Measurements from ENCODE around the gene FAM83D.
A peak's percentile ranks its signal among the peaks of the same experiment; 100 is the strongest.
"Not testable (repeated sequence)": the region's sequence is repeated elsewhere in the genome, so short reads cannot be mapped to it uniquely, and the experiment has no call there.

FAM83D gene

DNA sequence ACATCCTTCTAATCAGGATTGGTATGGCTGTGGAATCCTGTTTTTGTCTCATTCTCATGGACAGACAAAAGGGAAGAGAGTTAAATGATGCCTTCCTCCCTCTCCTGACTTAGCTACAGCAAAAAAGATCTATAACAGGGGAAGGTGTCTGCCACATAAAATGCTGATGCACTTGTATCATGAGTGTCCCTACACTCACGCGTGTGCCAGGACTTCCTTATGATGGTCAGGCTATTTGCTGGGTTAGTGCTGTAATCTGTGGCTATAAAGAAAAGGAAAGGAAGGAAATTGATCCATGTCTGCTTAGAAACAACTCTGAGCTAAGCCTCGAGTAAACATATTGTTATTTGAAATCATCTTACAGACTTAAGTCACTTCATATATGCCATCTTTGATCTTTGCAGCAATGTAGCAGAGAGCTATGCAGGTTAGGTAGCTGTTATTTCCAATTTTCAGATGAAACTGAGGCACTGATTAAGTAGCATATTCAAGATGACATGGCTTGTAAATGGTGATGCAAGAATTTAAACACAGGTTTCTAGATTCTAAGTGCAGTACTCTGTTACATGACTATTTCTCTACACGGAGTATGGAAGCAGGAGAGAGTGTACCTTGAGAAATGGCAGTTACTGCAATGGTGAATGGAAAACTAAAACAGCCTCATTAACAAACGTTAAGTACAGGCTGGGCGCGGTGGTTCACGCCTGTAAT lies 27.6 kb downstream of the FAM83D start:
- no peak for DNase-seq (ENCODE audit: low read depth)
- TF ChIP-seq CTCF (IDR thresholded peaks at IDR 0.05; ENCODE audit: insufficient read depth, low read depth, low read length, missing control alignments), result no peak
- no peak overlapping the region for H3K4me3 ChIP-seq (ENCODE audit: low read depth, low read length)

DNA sequence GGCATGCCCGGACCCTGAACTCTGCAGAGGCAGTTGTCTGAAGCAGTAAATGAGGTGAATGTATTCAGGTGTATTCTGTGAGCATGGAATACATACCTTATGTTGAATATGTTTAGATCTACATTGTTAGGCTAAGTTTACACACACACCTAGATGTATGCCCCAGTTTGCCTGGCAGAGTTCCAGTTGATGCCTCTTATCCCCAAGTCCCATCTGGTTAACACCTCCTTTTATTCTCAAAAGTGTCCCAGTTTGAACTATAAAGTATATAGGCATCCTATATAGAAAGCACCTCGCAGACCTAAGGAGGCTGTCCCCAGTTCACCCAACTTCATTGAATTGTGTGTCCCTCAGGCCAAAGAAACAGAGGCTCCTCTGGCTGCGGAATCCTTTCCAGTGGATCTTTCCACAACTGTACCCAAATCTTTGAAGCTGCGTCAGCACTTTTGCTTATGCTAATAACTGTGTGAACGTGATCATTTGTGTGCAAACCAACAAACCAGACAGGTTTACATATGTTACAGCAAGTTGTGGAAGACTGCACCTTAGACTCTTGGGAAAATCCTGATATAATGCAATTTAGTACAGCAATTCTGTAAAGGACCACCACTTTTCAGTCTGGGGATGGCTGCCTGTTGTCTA lies 31.1 kb downstream of the FAM83D start:
- no peak for TF ChIP-seq CTCF (IDR thresholded peaks at IDR 0.05; ENCODE audit: insufficient read depth, low read depth, low read length, missing control alignments)
- H3K4me3 ChIP-seq (ENCODE audit: low read depth, low read length), result no peak overlapping the region
- DNase-seq (ENCODE audit: low read depth), result no peak

DNA sequence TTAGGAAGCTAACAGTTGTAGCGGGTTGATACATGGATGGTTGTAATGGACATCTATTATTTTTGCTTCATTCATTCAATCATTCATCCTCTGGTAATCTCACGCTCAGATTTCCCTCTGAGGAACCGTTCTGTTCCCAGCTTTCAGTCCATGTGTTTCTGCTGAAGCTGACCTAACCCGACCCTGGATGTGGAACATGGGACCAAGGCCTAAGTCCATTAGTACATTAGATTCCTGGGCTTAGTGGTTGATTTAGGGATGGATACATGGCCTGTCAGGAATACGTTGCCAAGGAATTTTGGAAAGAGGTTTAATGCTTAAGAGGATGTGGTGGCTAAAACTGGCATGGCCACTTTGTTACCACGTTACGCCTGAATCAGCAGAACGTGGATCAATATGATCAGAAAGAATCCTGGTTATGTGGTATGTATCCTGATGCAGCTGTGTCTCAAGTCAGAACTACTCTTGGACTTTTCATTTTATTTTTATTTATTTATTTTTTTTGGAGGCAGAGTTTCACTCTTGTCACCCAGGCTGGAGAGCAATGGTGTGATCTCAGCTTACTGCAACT lies 31.8 kb downstream of the FAM83D start:
- H3K4me3 ChIP-seq (ENCODE audit: low read depth, low read length), result no peak overlapping the region
- TF ChIP-seq CTCF (IDR thresholded peaks at IDR 0.05; ENCODE audit: insufficient read depth, low read depth, low read length, missing control alignments), result no peak
- DNase-seq (ENCODE audit: low read depth), result no peak

DNA sequence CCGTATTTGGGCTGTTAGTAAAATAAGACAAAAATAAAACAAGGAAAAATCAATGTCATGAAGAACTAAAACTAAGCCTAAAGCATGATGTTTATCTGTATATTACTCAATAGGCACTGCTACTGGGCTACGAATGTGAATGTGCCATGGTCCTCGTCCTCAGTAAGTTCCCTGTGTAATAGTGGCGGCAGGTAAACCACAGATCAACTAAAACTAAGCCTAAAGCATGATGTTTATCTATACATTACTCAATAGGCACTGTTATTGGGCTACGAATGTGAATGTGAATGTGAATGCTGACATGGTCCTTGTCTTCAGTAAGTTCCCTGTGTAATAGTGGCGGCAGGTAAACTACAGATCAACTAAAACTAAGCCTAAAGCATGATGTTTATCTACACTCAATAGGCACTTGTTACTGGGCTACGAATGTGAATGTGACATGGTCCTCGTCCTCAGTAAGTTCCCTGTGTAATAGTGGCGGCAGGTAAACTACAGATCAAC lies 34.0 kb downstream of the FAM83D start:
- DNase-seq (ENCODE audit: low read depth); H3K4me3 ChIP-seq (ENCODE audit: low read depth, low read length): not testable (repeated sequence)

DNA sequence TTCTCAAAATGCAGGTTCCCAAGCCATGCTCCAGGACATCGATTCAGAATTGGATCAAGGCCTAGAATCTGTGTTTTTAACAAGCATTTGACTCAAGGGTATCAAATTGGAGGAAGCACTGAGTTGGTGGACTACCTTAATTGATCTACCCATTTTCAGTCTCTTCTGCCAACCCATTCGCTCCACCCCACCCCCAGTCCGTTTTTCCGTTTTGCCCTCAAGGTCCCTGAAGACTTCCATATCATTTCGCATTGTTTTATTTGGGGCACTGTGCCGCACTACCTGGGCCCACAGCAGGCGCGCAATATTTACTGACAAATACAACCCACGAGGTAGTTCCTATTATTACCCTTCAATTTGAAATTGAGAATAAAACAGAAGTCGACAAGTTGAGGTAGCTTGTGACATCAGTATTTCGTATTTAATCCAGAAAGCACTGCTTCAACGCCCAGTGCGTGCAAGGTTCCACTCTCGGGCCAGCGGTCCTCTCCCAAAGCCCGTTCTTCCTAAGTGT lies 35.4 kb downstream of the FAM83D start:
- DNase-seq (ENCODE audit: low read depth), result peak; percentile 42
- TF ChIP-seq CTCF (IDR thresholded peaks at IDR 0.05; ENCODE audit: insufficient read depth, low read depth, low read length, missing control alignments), result no peak
- peak overlapping the region; percentile 63 for H3K4me3 ChIP-seq (ENCODE audit: low read depth, low read length)

DNA sequence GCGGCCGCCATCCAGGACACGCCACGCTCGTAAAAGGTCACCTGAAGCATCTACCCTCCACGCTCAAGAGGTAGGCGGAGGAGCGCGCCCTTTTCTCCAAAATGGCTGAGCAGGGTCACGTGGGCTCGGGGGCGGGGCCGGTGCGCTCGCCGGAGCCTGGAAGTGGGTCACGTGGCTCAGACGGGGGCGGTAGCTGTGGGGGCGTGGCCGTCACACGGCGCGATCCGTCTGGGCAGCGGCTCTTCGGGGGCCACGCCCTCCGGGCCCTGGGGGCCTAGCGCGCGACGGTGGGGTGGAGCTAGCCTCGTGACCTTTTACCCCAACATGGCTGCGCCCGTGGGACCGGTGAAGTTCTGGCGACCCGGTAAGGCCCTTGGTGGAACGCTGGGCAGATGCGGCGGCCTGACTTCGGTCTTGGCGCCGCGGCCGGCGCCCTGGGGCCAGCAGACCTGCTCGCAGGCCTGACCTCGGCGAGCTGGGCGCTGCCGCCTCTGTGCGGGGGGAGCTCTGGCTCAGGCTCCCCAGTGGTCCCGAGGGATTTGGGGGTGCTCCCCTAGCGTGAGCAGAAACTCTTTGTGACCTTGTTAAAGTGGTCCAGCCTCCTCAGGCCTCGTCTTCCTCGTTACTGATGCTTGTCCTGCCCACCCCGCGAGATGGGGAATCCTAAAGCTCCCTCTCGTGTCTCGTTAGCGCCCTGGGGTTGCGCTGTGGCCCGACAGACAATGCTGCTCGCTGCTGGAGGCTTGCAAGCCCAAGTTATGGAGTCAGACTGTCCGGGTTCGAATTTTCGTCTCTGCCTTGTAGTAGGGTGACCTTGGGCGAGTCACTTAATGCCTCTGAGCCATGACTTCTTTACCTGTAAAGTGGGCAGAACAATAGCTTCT lies 36.1 kb downstream of the FAM83D start, which contains the start of gene DHX35:
Gene DHX35, plus strand, starts transcription at position 301 of the 884 bp plus-strand sequence. Its CDS starts 24 bp downstream, at position 325.
- DNase-seq (ENCODE audit: low read depth), result peak; percentile 99
- H3K4me3 ChIP-seq (ENCODE audit: low read depth, low read length), result peak within 1 kb of the TSS; percentile 63
- peak; percentile 30 for TF ChIP-seq CTCF (IDR thresholded peaks at IDR 0.05; ENCODE audit: insufficient read depth, low read depth, low read length, missing control alignments)

Measured in GM12865 (cell line).